ENCODE data around the gene MAPK4. TPM values are rescaled to one million over a fixed set of nuclear protein-coding genes. Genes with fewer than 3 reads are reported as not detected.

The MAPK4 gene
- total RNA-seq, 1 donor, result not detected

DNA sequence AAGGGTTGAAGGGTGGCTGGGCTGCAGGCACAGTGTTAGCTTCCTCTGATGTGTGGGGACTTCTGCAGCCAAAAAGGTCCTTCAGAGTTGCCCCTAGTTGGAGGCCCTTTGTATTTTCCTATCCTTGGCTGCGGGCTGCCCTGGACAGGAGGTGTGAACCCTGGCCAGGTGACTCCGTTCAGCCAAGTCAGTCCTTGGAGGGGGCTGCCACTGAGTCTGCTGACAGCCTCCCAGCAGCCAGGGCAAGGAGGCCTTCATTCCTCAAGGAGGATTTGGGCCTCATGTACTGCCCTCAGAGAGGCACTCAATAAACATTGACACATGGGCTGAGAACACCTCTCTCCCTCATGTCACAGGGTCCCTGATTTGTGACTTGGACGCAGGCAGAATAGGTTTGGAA is 62.4 kb downstream of the MAPK4 start:
- no peak for DNase-seq (ENCODE audit: low read depth in 2 of 3, low spot score in 2 of 3)

DNA sequence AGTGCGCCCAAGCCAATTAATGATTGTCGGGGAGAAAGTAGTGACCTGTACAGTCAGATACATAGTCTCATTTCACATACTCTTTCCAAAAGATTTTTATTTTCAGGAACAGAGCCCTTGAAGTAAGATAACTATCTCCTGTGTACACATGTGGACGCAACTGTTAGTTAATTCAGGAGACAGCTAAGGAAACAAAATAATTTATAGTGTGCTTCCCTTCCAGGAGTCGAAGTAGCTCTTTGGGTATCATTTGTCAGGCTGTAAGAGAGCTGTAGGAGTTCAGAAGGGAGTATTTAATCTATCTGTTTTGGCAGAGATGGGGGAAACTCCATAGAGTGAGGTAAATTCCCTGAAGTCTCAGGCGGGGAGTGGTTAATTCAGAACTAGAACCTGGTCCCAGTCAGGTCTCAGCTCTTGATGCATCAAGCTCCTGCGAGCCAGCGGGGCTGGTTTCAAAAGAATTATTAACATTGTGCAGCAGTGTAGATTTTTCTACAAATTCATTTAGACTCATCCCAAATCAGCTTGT is 63.0 kb downstream of the MAPK4 start:
- no peak for DNase-seq (ENCODE audit: low read depth in 2 of 3, low spot score in 2 of 3)

DNA sequence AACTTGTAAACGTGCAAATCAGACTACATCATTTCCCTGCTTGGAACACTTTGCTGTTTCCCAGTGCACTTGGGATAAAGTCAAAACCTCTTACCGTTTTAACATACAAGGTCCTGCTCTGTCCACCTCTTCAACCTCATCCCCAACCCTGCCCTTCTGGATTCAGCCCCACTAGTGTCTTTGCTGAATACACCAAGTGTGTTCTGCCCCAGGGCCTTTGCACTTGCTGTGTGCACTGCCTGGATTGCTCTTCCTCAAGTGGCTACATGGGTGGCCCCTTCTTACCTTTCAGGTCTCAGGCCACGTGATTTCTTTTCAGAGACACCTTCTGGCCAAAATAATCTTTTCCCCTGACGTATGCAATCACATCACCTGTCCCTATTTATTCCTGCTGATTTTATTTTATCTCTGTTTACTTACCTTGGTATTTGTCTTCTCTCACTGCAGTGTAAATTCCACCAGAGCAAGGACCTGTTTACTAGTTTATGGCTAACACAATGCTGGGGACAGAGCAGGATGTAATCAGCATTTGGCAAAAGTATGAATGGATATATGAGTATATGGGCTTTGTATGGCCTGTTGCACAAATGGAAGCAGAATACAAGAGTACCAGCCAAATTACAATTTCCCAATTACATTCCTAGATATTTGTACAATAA is 63.9 kb downstream of the MAPK4 start:
- no peak for DNase-seq (ENCODE audit: low read depth in 2 of 3, low spot score in 2 of 3)

DNA sequence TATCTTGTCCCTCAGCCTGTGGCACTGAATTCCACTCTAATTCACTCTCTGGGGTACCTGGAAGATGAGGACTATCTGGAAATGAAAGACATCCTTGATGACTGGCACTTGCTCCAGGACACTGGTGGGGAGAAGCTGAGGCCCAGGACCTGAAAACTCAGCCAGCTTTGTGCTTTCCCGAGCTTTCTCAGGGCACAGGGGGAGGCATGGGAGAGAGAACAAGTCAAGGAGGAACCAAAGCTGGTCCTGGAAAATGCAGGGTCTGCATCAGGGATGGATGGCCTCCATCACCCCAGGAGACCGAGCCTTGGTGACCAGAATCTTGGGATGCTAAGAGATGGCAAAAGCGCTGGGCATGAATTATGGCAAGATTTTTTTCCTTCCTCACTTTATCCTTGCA is 65.1 kb downstream of the MAPK4 start:
- DNase-seq (ENCODE audit: low read depth in 2 of 3, low spot score in 2 of 3), result no peak

DNA sequence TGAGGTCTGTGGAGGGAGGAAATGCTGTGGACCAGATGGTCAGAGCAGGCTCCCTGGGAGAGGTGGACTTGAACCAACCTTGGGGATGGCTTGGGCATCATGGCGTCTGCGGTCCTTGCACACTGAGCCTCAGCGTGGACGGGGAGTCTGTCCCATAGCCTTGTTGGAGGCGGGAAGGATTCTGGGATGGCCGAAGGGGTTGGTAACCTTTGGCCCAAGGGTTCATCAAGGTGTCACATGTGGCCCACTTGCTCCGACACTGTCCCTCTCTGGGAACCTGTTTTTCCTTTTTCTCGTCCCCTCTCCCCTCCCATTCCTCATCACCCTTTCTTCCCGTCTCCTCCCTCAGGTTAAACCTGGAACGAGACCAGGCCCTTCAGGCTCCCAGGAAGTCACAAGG is 66.4 kb downstream of the MAPK4 start:
- DNase-seq (ENCODE audit: low read depth in 2 of 3, low spot score in 2 of 3), result no peak

DNA sequence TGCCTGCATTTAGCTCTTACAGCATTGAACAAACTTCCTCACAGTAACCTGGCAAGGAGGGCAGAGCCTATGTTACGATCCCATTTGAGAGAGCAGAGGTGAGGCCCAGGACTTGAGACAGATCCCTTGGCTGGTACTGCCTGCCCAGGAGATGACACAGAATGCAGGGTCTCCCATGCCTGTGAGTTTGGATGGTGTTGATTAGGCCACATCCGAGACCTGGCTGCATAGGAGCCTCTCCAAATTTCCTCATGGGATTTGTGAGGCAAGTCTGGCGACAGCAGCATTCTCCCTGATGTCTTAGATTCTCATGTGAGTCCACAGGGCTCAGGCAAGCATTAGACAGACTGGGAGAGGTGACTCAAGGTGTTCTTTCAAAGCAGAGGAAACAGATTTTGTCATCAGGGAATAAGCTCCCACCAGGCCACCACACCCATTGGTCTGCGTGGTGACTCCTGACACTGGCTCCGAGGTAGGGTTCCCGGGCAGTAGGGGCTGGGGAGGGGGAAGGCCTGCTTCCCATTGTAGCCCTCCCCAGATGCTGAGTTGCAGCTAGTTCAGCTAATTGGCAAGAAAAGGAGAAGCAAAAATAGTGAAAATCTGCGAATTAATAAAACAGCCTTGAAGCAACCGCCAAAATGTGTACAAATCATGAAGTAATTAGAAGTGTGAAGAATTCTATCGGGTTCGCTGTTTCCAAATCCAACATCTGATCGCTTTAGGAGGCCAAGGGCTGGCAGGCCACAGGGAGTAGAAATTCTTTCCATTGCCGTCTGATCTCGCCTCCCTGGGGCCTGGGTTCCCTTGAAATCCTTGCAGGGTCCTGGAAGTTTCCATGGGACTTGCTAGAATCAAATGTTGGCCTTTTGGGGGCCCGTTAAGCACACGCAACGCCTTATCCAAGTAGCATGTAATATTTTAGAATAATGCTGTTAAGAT is 68.0 kb downstream of the MAPK4 start:
- no peak for DNase-seq (ENCODE audit: low read depth in 2 of 3, low spot score in 2 of 3)

DNA sequence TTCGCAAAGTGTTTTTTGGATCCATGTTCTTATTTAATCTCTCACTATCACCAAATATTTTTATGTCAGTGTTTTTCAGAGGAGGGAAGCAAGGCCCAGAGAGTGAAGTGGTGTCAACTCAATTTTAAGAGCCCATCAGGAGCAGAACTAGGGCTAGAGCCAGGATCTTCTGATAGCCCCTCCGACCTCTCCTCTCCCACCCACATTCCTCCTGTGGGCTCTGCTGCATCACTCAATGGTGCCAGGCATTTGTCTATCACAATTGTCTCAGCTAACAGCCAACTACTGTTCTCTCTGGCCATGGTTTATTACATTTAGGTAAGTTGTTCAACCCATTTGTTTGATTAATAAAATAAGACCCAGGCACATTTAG is 68.6 kb downstream of the MAPK4 start:
- DNase-seq (ENCODE audit: low read depth in 2 of 3, low spot score in 2 of 3), result no peak

DNA sequence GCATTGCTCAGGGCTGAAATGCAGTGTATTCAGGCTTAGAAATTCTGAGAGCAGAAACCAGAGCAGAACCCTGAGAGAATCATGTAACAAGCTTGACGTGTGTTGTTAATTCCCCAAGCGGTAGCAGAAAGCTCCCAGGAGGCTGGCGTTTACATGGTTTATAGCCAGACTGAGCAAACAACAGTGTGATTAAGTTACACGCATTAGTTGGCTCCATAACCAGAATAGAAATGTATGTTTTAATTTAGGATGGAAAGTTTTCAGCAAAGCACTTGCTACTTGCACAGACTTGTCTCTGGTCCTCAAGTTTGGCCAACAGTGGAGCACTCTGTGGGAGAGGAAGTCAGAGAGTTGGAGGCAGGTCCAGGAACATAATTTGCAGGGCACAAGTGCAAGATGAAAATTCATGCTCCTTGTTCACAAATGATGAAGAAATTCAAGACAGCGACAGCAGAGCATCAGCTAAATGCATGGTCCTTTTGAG is 69.3 kb downstream of the MAPK4 start:
- no peak for DNase-seq (ENCODE audit: low read depth in 2 of 3, low spot score in 2 of 3)

DNA sequence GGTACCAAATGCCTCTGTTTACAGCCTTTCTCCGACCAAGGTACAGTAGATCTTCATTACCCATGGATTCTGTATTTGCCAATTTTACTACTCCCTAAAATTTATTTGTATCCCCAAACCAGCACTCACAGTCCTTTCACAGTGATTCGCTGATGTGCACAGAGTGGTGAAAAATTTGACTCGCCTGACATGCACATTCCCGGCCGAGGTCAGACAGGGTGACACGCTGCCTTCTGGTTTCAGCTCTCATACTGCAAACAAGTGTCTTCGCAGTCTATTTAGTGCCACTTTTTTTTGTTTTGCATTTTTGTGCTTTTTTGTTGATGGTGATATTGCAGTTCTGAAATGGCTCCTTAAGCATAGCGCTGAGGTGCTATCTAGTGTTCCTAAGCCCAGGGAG is 71.0 kb downstream of the MAPK4 start:
- DNase-seq (ENCODE audit: low read depth in 2 of 3, low spot score in 2 of 3), result no peak

DNA sequence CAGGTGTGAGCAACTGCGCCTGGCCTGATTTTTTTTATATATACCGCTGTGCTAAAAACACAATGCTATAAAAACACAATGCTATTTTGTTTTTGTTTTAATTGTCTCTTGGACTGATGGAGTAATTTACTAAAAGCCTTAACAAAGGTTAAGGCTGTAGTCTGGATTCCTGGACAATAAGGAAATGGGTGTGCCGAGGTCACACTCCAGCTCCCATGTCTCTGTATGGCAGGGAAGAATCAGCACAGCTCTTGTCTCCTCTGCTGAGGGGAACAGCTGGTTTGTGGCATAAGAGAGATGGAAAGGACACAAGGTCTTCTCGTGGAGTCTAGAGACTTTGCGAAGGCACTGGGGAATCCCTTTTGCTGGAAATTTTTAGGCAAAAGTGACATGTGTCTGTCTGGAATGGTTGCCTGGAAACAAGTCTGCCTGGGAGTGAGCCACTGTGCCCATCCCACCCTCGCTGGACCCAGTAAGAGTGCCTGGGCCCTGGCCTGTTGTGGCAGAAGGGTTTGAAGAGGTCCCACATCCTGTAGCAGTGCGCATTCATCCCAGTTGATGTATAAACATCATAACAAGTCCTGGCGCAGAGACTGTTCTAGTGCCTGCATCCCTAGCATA is 73.1 kb downstream of the MAPK4 start:
- no peak for DNase-seq (ENCODE audit: low read depth in 2 of 3, low spot score in 2 of 3)

DNA sequence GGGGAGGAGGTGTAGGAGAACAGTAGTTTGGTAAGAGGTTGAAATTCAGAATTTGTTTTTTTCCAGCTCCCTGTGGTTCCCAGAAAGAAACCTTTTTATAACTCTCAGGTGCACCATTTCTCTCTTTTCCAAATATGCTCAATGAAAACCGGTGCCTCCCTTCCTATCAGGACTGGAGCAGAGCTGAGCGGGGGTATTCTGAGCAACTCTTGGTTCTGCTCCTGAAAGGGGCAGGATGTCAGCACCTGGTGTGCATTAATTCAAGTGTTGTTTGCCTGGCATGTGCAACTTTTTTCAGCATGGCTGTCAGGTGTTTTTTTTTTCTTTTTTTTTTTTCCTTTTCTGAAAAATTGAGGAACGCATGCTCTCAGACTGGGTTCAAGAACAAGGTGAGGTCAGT is 74.1 kb downstream of the MAPK4 start:
- no peak for DNase-seq (ENCODE audit: low read depth in 2 of 3, low spot score in 2 of 3)

DNA sequence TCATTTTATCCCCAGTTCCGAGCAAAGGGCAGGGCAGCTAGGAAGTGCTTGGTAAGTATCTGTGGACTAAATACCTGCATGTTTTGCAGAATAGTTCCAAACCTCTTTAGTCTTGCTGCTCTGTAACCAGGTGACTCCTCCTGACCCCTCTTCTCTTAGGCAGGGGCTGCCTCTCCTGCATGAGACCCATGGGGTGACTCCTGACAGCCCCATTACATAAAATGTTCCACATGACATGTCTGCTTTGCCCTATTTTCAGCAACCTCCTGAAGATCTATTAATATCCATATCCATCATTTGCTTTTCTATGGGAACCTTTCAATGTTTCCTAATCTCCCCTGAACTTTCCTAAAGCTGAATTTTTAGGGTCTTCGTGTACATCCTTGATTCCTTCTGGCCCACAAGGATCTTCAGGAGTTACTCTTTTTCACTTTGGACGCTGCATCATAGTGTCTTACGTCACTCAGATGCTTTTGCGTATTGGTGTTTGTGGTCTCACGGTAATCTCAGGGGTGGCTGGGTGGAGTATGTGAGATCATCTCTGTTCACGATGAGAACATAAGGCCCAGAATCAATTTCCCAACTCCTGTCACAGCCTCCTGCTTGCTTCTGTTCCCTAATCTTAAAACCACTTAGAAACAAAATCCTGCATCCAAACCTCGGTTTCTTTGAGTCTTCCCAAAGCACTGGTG is 76.6 kb downstream of the MAPK4 start:
- DNase-seq (ENCODE audit: low read depth in 2 of 3, low spot score in 2 of 3), result no peak

DNA sequence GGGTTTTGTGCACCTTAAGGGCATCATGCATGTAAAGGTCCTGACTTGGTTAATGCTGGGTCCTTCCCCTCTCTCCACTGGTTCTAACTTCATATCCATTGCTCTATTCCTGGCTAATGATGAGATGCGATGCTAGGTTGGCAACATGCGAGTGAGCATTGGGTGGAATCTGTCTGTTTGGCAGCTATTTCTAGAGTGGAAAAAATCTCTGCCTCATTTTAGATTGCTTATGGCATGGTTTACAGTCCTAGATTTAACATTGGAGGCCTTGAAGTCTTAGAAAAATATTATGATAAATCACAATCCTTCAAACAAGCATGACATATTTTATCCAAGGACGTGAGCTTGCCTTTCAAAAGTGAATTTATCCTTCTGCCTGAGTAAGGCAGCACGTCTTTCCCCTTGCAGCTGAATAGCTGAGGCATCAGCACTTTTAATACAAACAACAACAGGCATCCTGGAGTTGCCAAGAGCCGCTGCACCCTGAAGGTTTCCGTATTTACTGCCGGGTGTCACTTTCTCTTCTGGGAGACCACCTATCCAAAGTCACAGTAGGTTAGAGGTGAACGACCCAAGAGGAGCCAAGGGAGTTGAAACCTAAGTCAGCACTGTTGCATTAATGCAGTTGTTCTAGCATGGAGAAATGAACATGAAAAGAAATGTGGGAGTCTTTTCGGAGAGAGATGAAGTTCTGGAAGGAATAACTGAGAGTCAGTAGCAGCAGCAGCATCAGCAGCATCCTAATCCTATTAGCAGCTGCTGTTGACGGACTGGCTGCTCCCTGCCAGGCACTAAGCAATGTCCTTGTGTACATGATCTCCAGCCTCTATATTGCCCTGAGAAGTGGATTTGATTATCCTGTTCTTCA is 78.4 kb downstream of the MAPK4 start:
- DNase-seq (ENCODE audit: low read depth in 2 of 3, low spot score in 2 of 3), result no peak

DNA sequence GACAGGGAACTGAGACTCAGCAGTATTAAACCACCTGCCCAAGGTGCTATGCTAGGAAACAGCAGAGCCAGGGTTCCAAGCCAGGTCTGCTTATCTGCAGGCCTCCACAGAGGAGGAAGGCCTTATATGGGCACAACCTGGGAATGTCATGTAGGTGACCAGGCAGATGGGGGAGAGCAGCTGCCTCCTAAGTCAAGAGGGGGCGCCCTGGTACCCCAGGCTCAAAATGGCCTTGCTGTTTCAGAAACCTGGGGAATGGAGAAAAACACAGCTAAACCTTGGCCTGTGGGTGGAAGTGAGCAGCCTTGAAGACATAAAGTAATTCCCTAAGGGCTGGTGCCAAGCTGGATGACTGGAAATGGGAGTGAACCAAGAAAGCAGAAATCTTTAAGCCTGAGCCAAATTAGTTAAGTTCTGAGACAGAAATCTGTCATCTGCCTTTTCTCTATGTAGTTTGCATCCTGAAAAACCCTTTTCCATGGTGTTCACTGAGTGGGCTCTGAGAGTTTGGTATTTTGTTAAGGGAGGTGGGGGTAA is 79.1 kb downstream of the MAPK4 start:
- DNase-seq (ENCODE audit: low read depth in 2 of 3, low spot score in 2 of 3), result no peak

DNA sequence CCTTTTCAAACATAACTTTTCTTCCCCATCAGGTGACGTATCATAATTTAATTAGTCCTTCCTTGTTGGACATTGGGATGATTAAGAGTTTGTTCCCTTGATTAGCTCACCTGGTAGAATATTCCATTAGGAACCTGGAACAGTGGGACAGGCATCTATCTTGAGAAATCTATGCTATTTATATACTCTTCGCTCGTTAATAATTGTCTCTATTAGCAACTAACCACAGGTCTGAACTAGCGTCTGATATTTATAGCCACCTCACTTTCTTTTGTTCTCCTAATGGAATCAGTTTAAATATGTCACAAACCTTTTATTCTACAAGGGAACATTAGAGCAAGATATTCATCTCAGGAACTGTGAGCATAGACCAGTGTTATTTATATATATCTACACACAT is 79.8 kb downstream of the MAPK4 start:
- no peak for DNase-seq (ENCODE audit: low read depth in 2 of 3, low spot score in 2 of 3)

DNA sequence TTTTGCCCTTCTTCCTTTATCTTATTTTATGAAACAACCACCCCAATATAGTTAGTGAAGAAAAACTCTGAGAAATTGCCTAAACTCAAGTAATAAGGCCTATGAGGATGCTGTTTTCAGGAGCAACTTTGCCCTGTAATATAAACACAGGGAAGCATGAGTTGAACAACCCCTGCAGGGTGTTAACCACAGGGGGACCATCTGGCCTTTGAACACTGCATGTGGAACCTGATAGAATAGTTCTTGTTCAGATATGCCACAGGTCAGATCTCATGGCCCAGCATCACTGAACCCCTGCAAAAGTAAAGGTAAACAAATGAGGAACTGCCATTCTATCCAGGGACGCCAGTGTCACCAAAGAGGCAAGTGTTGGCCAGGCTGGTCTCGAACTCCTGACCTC is 82.6 kb downstream of the MAPK4 start:
- no peak for DNase-seq (ENCODE audit: low read depth in 2 of 3, low spot score in 2 of 3)

DNA sequence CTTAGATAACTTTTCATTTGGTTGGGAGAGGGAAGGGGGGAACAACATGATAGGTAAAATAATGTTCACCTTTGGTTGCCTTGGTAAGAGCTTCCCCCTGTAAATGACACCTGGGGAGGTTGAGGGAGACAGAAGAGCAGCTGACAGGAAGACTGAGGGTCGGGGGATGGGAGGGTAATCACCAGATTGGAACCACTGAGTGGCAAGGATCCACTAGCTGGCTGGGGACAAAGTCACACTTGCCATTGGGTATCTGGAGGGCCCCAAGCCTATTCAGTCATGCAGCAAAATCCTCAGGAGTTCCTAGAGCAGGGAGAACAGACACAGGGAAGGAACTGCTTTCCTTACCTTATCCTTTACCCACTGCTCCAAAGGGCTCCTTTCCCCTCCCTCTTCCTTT is 84.3 kb downstream of the MAPK4 start:
- no peak for DNase-seq (ENCODE audit: low read depth in 2 of 3, low spot score in 2 of 3)

DNA sequence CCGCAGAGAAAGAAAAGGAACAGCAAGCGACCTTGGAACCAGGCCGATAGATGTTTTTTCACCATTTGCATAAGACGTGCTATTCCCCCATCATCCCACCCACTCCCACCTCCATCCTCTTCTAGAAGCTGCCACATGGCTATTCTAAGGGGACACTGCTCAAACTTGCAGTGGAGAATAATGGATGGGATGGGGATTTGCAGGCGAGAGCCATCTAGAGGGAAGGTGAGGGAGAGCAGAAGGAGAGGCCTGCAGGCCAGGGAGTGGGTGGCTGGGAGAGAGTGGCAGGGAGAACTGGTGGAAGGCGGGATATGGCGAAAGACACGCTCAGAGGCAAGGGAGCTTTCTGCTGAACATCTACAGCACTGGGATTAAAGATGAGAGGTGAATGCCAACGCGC is 84.9 kb downstream of the MAPK4 start:
- DNase-seq (ENCODE audit: low read depth in 2 of 3, low spot score in 2 of 3), result no peak

DNA sequence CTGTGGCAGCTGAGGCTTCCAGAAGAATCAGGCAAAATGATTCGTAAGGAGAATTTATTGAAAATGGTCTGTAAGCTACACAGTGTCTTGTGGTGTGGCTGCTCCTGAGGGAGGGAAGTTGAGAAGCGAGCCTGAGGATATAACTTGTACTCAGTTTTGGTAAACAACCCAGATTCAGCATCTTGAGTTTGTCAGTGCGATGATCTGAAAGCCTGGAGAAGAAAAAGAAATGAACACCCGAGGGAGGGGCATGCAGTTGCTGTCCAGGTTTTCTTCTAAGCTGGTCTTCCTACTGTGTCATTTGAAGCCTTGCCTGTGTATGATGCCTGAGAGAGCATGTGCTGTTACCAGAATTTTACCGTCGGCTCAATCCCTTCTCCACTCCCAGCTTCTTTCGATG is 87.3 kb downstream of the MAPK4 start:
- no peak for DNase-seq (ENCODE audit: low read depth in 2 of 3, low spot score in 2 of 3)

DNA sequence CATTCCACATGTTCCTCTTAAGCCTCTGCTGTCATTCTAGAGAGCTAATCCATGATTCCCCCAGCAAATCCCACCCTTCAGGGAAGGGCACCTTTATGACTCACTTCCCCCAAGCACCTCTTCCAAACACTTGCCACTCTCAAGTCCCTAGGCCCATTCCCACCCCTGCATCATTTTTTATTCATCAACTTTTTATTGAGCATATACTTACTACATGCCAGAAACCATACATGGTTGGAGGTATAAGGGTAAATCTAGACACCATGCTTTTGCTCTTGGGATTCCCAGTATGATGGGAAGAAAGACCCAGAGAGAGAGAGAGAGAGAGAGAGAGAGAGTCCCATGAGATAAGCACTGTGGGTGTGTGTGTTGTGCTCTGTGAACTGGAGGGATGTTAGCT is 87.9 kb downstream of the MAPK4 start:
- DNase-seq (ENCODE audit: low read depth in 2 of 3, low spot score in 2 of 3), result no peak
